IMR-90 (cell line): ENCODE data around the gene BSCL2. TPM values are rescaled to one million over a fixed set of nuclear protein-coding genes. Genes with fewer than 3 reads are reported as not detected.

Experiments
- ATAC-seq: fragments of 200-7000 bp; cut with Tn5 transposase; 2 replicates; pipeline ENCODE4 v1.9.1; 2020; ENCODE audit warnings: low read depth, mild to moderate bottlenecking, moderate library complexity
- Bru-seq: library from RNA; stranded (reverse); fragments of 400-500 nt; gene quantifications from one replicate; lab custom pipeline; 2021; lab: Mats Ljungman, UMichigan
- BruChase-seq, 2 experiments: library from RNA; stranded (reverse); fragments of 400-500 nt; gene quantifications; one replicate each; lab custom pipeline; 2021; lab: Mats Ljungman, UMichigan
- BruUV-seq: library from RNA; stranded (reverse); fragments of 400-500 nt; replicated peaks from 2 replicates; lab custom pipeline; 2021; lab: Mats Ljungman, UMichigan
- CTCF ChIA-PET: fragments of 300-600 bp; formaldehyde crosslinking; extraction: SDS; loops from one replicate; lab custom pipeline; 2021; ENCODE audit warnings: antibody characterized with exemption; lab: Yijun Ruan, JAX
- POLR2A ChIA-PET: fragments of 300-600 bp; sonication (Branson Sonifier 250); formaldehyde crosslinking; loops from one replicate; lab custom pipeline; 2022; ENCODE audit warnings: antibody characterized with exemption; ENCODE audit not compliant: unreplicated experiment; lab: Charles Lee
- DNase-seq: peaks from one replicate; pipeline ENCODE4 v3.0.0; 2013
- H2AFZ ChIP-seq: replicated peaks from 2 replicates; pipeline ENCODE3; 2013; ENCODE audit warnings: low read length, mild to moderate bottlenecking; ENCODE audit not compliant: poor library complexity
- H2AK5ac ChIP-seq: 2 replicates; pipeline ENCODE4 v1.6.1; 2013; ENCODE audit warnings: low read depth, low read length, inconsistent platforms
- H2AK9ac ChIP-seq: replicated peaks from 2 replicates; pipeline ENCODE3; 2013; ENCODE audit warnings: mild to moderate bottlenecking, low read depth, low read length, moderate library complexity; ENCODE audit not compliant: poor library complexity
- H2BK120ac ChIP-seq: 2 replicates; pipeline ENCODE4 v1.6.1; 2013; ENCODE audit warnings: low read depth, low read length, inconsistent platforms
- H2BK15ac ChIP-seq: 3 replicates; pipeline ENCODE4 v1.6.1; 2013; ENCODE audit warnings: low read depth, low read length, inconsistent platforms
- H2BK20ac ChIP-seq: 2 replicates; pipeline ENCODE4 v1.6.1; 2013; ENCODE audit warnings: low read depth, mild to moderate bottlenecking, inconsistent platforms, low read length, moderate library complexity
- H2BK5ac ChIP-seq: 2 replicates; pipeline ENCODE4 v1.6.1; 2013; ENCODE audit warnings: mild to moderate bottlenecking, low read depth, low read length, inconsistent platforms; ENCODE audit not compliant: poor library complexity, severe bottlenecking
- H3K14ac ChIP-seq: replicated peaks from 2 replicates; pipeline ENCODE4 v1.6.1; 2013; ENCODE audit warnings: low read depth, low read length, inconsistent platforms
- H3K18ac ChIP-seq: 2 replicates; pipeline ENCODE4 v1.6.1; 2013; ENCODE audit warnings: low read depth, low read length, control low read depth
- H3K23ac ChIP-seq: 2 replicates; pipeline ENCODE4 v1.6.1; 2013; ENCODE audit warnings: low read depth, low read length, inconsistent platforms
- H3K27ac ChIP-seq: 2 replicates; pipeline ENCODE4 v1.5.1; 2013; ENCODE audit warnings: mild to moderate bottlenecking, control low read depth, low read length; ENCODE audit not compliant: insufficient read depth
- H3K27me3 ChIP-seq: 2 replicates; pipeline ENCODE4 v1.6.1; 2013; ENCODE audit warnings: low read length; ENCODE audit not compliant: control insufficient read depth, insufficient read depth
- H3K36me3 ChIP-seq: 2 replicates; pipeline ENCODE4 v1.6.1; 2013; ENCODE audit warnings: low read length, mixed read lengths; ENCODE audit not compliant: control insufficient read depth, insufficient read depth
- H3K4ac ChIP-seq: 2 replicates; pipeline ENCODE4 v1.6.1; 2013; ENCODE audit warnings: low read depth, low read length, inconsistent platforms
- H3K4me1 ChIP-seq: 2 replicates; pipeline ENCODE4 v1.6.1; 2013; ENCODE audit warnings: low read length, mixed read lengths; ENCODE audit not compliant: control insufficient read depth, insufficient read depth
- H3K4me2 ChIP-seq: 2 replicates; pipeline ENCODE4 v1.6.1; 2013; ENCODE audit warnings: low read depth, mild to moderate bottlenecking, control low read depth, low read length, moderate library complexity
- H3K4me3 ChIP-seq: 2 replicates; pipeline ENCODE4 v1.5.1; 2013; ENCODE audit warnings: low read depth, mild to moderate bottlenecking, control low read depth, low read length, moderate library complexity; ENCODE audit not compliant: insufficient read depth
- H3K56ac ChIP-seq: 2 replicates; pipeline ENCODE4 v1.6.1; 2013; ENCODE audit warnings: low read length, inconsistent platforms; ENCODE audit not compliant: insufficient read depth; ENCODE audit errors: extremely low read depth
- H3K79me1 ChIP-seq, 2 experiments: 2 replicates each; pipeline ENCODE4 v1.6.1; 2013; ENCODE audit warnings: low read length in 2 of 2, inconsistent platforms in 1 of 2, low read depth in 1 of 2
- H3K9ac ChIP-seq: 2 replicates; pipeline ENCODE4 v1.6.1; 2013; ENCODE audit warnings: low read depth, low read length, control low read depth
- H3K9me1 ChIP-seq: 2 replicates; pipeline ENCODE4 v1.6.1; 2013; ENCODE audit warnings: low read length, inconsistent platforms; ENCODE audit not compliant: insufficient read depth
- H3K9me3 ChIP-seq: 2 replicates; pipeline ENCODE4 v1.6.1; 2013; ENCODE audit warnings: low read length; ENCODE audit not compliant: control insufficient read depth, insufficient read depth
- H4K20me1 ChIP-seq: 2 replicates; pipeline ENCODE4 v1.6.1; 2013; ENCODE audit warnings: low read length, inconsistent platforms; ENCODE audit not compliant: insufficient read depth
- H4K5ac ChIP-seq: 2 replicates; pipeline ENCODE4 v1.6.1; 2013; ENCODE audit warnings: mild to moderate bottlenecking, low read depth, low read length, control low read depth
- H4K8ac ChIP-seq, 2 experiments: 2 replicates each; pipeline ENCODE4 v1.6.1; 2013; ENCODE audit warnings: low read depth in 2 of 2, low read length in 2 of 2, control low read depth in 1 of 2, inconsistent platforms in 1 of 2
- H4K91ac ChIP-seq: 2 replicates; pipeline ENCODE4 v1.6.1; 2013; ENCODE audit warnings: low read depth, low read length, inconsistent platforms; ENCODE audit not compliant: insufficient read depth
- CHD1 ChIP-seq: IDR thresholded peaks from 2 replicates; pipeline ENCODE4 v1.6.1; 2012; ENCODE audit warnings: low read depth, low read length, improper control_type of control experiment
- FOS ChIP-seq: fragments of 150-350 bp; IDR thresholded peaks from 2 replicates; pipeline ENCODE4 v1.6.1; 2016; ENCODE audit warnings: low read depth, low read length
- MAFK ChIP-seq: IDR thresholded peaks from 2 replicates; pipeline ENCODE4 v1.6.1; 2012; ENCODE audit warnings: low read depth, low read length, improper control_type of control experiment
- MAZ ChIP-seq: IDR thresholded peaks from 2 replicates; pipeline ENCODE4 v1.6.1; 2012; ENCODE audit warnings: low read depth, mild to moderate bottlenecking, low read length, improper control_type of control experiment, moderate library complexity, borderline replicate concordance
- MXI1 ChIP-seq: IDR thresholded peaks from 2 replicates; pipeline ENCODE4 v1.6.1; 2012; ENCODE audit warnings: low read depth, mild to moderate bottlenecking, low read length, moderate library complexity, borderline replicate concordance
- POLR2A ChIP-seq: IDR thresholded peaks from 2 replicates; pipeline ENCODE4 v1.6.1; 2012; ENCODE audit warnings: mild to moderate bottlenecking, low read depth, low read length
- RCOR1 ChIP-seq: IDR thresholded peaks from 2 replicates; pipeline ENCODE4 v1.6.1; 2012; ENCODE audit warnings: mild to moderate bottlenecking, low read length, improper control_type of control experiment; ENCODE audit not compliant: insufficient replicate concordance
- SMC3 ChIP-seq: fragments of 150-350 bp; IDR thresholded peaks from 2 replicates; pipeline ENCODE4 v1.6.1; 2016; ENCODE audit warnings: low read depth, mild to moderate bottlenecking, antibody characterized with exemption, low read length, moderate library complexity
- WGBS, 2 experiments: methylation state at CpG; one replicate each; pipeline versions ENCODE4 v1.1.5 to v1.1.7; 2013; ENCODE audit warnings: missing lambda C conversion rate in 2 of 2; ENCODE audit not compliant: insufficient read length in 1 of 2; ENCODE audit errors: extremely low coverage in 2 of 2; 5-methylcytosine and 5-hydroxymethylcytosine counted together
- dilution Hi-C: fragments of 300-500 bp; cut with HindIII; formaldehyde crosslinking; loops from one replicate; pipeline ENCODE4 v1.14.3; 2018; ENCODE audit warnings: low sequenced_read_pairs; ENCODE audit not compliant: unreplicated experiment
- in situ Hi-C: fragments of 300-500 bp; cut with MboI; formaldehyde crosslinking; loops from 3 replicates; pipeline ENCODE4 v1.14.3; 2019; ENCODE audit warnings: low sequenced_read_pairs, inconsistent platforms, mixed read lengths
- intact Hi-C: fragments of 100-400 bp; cut with micrococcal nuclease; formaldehyde crosslinking; loops from 2 replicates; pipeline ENCODE4 v1.10.0; 2022
- long read RNA-seq: library from polyadenylated mRNA; unstranded; transcript quantifications from one replicate; pipeline ENCODE4 v2.0.0, GENCODE V29; 2021; ENCODE audit not compliant: unreplicated experiment
- polyA plus RNA-seq, 3 experiments: library from polyadenylated mRNA; depleted of rRNA; stranded (reverse); fragments of >200 nt; gene quantifications; 2 replicates each; pipeline ENCODE4 v1.2.3, GENCODE V29; 2012; ENCODE audit warnings: low replicate concordance in 1 of 3
- total RNA-seq: library from RNA; depleted of rRNA; stranded (reverse); fragments of >200 nt; gene quantifications from 2 replicates; pipeline ENCODE4 v1.2.3, GENCODE V29; 2012; rRNA removed
- TF ChIP-seq, protein P1 (sequence below): fragments of 150-350 bp; IDR thresholded peaks from 2 replicates; pipeline ENCODE4 v1.6.1; 2017; ENCODE audit warnings: mild to moderate bottlenecking, antibody characterized with exemption, low read length, low read depth
- TF ChIP-seq, protein P2 (sequence below): fragments of 150-350 bp; IDR thresholded peaks from 2 replicates; pipeline ENCODE4 v1.6.1; 2016; ENCODE audit warnings: low read depth, mild to moderate bottlenecking, low read length, moderate library complexity, borderline replicate concordance
- TF ChIP-seq, protein P3 (sequence below): conservative IDR thresholded peaks from 2 replicates; pipeline ENCODE4 v1.5.1; 2012; ENCODE audit warnings: mild to moderate bottlenecking, low read depth, low read length, improper control_type of control experiment

BSCL2 gene
- 19.4 and 26.2 TPM in 2 replicates for total RNA-seq
- polyA plus RNA-seq (2012; rRNA removed), result 46.0 and 47.1 TPM in 2 replicates
- polyA plus RNA-seq (2012; cell fraction: cytosol; rRNA removed), result 37.9 and 52.3 TPM in 2 replicates
- 39.4 and 80.6 TPM in 2 replicates for polyA plus RNA-seq (2012; cell fraction: nucleus; rRNA removed; ENCODE audit: low replicate concordance)
- Bru-seq, nascent RNA, result percentile 67 among the genes with signal in this experiment
- BruChase-seq, experiment 1, labeled RNA remaining after a 6-hour chase, result percentile 77 among the genes with signal in this experiment
- BruChase-seq, experiment 2, labeled RNA remaining after a 2-hour chase, result percentile 78 among the genes with signal in this experiment
- long read RNA-seq, transcript BSCL2-207 (11 exons, 1,516 nt), result major isoform, 14 of 21 reads
- long read RNA-seq, partial matches to known transcripts, result 0 of 21 reads
- long read RNA-seq, other reads (novel, unspliced or antisense), result 3 of 21 reads

- Histone ChIP-seq H3K4me1 (peaks cover 16% of the 10 kb centered on the region), H4K8ac (peak within 1 kb of the TSS; percentile 93 to 97), H3K27ac (peak within 1 kb of the TSS; percentile 33), H2BK5ac (peak within 1 kb of the TSS; percentile 16), H2BK20ac (no peak within 1 kb of the TSS), H3K14ac (peak within 1 kb of the TSS; percentile 88), H3K36me3 (peaks cover 17% of the 10 kb centered on the region), H3K9ac (peak within 1 kb of the TSS; percentile 46), H2AK5ac (peak within 1 kb of the TSS; percentile 67), H3K9me3 (no peaks in the 10 kb centered on the region), H3K18ac (no peak within 1 kb of the TSS), H3K4me2 (peak within 1 kb of the TSS; percentile 94), H2BK120ac (no peak within 1 kb of the TSS), H3K79me1 (peaks cover 18 to 53% of the 10 kb centered on the region in 2 experiments), H3K4me3 (peak within 1 kb of the TSS; percentile 44), H2AFZ (peak within 1 kb of the TSS; percentile 95), H3K9me1 (peaks cover 17% of the 10 kb centered on the region), H3K27me3 (no peaks in the 10 kb centered on the region), H2BK15ac (no peak within 1 kb of the TSS), H4K20me1 (no peaks in the 10 kb centered on the region), H3K4ac (peak within 1 kb of the TSS; percentile 86), H4K5ac (peak within 1 kb of the TSS; percentile 86), H3K23ac (peak within 1 kb of the TSS; percentile 96), H2AK9ac (peak within 1 kb of the TSS; percentile 97), H3K56ac (no peak within 1 kb of the TSS), H4K91ac (peak within 1 kb of the TSS; percentile 52)
- in situ Hi-C loops (no loop called here), intact Hi-C loops (no loop called here), dilution Hi-C loops (no loop called here)
- TF ChIP-seq, protein P1, sequence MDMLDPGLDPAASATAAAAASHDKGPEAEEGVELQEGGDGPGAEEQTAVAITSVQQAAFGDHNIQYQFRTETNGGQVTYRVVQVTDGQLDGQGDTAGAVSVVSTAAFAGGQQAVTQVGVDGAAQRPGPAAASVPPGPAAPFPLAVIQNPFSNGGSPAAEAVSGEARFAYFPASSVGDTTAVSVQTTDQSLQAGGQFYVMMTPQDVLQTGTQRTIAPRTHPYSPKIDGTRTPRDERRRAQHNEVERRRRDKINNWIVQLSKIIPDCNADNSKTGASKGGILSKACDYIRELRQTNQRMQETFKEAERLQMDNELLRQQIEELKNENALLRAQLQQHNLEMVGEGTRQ, result no peak
- TF ChIP-seq MAFK (no peak), RCOR1 (no peak), SMC3 (no peak), MAZ (no peak), MXI1 (no peak), POLR2A (no peak), FOS (no peak), CHD1 (no peak)
- TF ChIP-seq, protein P2, sequence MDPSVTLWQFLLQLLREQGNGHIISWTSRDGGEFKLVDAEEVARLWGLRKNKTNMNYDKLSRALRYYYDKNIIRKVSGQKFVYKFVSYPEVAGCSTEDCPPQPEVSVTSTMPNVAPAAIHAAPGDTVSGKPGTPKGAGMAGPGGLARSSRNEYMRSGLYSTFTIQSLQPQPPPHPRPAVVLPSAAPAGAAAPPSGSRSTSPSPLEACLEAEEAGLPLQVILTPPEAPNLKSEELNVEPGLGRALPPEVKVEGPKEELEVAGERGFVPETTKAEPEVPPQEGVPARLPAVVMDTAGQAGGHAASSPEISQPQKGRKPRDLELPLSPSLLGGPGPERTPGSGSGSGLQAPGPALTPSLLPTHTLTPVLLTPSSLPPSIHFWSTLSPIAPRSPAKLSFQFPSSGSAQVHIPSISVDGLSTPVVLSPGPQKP, result no peak
- TF ChIP-seq, protein P3, sequence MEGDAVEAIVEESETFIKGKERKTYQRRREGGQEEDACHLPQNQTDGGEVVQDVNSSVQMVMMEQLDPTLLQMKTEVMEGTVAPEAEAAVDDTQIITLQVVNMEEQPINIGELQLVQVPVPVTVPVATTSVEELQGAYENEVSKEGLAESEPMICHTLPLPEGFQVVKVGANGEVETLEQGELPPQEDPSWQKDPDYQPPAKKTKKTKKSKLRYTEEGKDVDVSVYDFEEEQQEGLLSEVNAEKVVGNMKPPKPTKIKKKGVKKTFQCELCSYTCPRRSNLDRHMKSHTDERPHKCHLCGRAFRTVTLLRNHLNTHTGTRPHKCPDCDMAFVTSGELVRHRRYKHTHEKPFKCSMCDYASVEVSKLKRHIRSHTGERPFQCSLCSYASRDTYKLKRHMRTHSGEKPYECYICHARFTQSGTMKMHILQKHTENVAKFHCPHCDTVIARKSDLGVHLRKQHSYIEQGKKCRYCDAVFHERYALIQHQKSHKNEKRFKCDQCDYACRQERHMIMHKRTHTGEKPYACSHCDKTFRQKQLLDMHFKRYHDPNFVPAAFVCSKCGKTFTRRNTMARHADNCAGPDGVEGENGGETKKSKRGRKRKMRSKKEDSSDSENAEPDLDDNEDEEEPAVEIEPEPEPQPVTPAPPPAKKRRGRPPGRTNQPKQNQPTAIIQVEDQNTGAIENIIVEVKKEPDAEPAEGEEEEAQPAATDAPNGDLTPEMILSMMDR, result no peak
- ChIA-PET CTCF (no interaction called here), POLR2A (no interaction called here)
- 76% methylated on average over 5 of the region's 10 CpGs; no CpG with 5 or more reads in 1 of the 2 experiments for WGBS, 2 experiments
- DNase-seq, result no peak
- ATAC-seq, result no peak
- no TSS peak for BruUV-seq
These were observed at the start of gene BSCL2, which contains the start of gene GNG3 for GRCh38 chr11:62707277-62707861. TSS of gene BSCL2 (minus strand) at chr11:62707424. CDS start at chr11:62707195, 229 bp downstream. TSS of gene GNG3 (plus strand) at chr11:62707676. CDS start at chr11:62708296, 620 bp downstream.
